ENCODE measurements around the gene ZSCAN23. TPM values are rescaled to one million over a fixed set of nuclear protein-coding genes. Genes with fewer than 3 reads are reported as not detected.

The ZSCAN23 gene
- total and polyA plus RNA-seq, 9 of the 15 experiments (the other 6 are each of a cell fraction or from before 2014, with no cell fraction given), result 0.05 to 0.29 (median 0.21) TPM; not detected in 1

DNA sequence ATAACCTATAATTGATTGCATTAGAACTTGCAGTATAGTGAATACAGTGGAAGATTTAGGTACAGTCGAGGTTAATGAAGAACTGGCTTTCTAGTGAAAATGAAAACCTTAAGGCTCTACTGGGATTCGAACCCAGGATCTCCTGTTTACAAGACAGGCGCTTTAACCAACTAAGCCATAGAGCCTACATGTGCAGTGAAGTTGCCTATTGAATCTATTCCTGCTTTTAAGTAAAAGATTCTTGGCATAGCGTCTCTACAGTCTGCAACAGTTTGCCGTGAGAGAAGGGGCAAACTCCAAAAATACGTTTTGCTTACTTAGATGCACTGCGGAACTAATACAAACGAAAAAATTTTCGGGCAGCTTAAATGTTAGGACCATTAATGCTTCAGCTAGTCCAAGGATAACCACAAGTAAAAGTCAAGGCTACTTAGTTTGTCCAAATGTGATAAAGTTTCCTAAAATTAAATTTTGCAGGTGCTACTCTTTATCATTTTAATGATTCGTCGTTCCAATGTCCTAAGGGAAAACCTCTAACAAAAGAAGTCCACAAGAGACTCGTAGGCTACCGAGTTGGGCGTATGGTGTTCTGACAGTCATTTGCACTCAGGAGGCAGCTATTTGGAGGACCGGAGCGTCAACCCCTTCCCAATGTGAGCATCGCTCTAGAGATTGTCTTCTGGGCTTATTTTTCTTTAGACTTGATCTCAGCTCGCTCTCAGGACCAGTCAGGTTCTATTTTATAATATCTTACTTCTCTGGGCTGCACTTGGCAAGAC lies 31.3 kb upstream of the ZSCAN23 start:
- TSS peak; percentile 98 for BruUV-seq (replicated peaks)
- WGBS (ENCODE audit: insufficient coverage, low coverage, missing lambda C conversion rate), result under 1% methylated on average over 18 of the region's 18 CpGs
- Histone ChIP-seq H3K9me1 (ENCODE audit: control insufficient read depth, insufficient read depth, low read length) (no peaks in the 10 kb centered on the region), H3K79me2 (ENCODE audit: control insufficient read depth, insufficient read depth, low read length) (no peaks in the 10 kb centered on the region), H3K27ac (ENCODE audit: extremely low read depth, low read depth, low read length) (peak overlapping the region; percentile 2; the same call in 1 of the 3 replicates), H2AFZ (ENCODE audit: low read depth, low read length) (peak overlapping the region; percentile 86), H4K20me1 (replicated peaks; ENCODE audit: control insufficient read depth, insufficient read depth, low read length) (no peaks in the 10 kb centered on the region), H3K4me3 (peak overlapping the region; percentile 55), H3K27me3 (ENCODE audit: control insufficient read depth in 2 of 2, insufficient read depth in 2 of 2, low read length in 2 of 2) (no peaks in the 10 kb centered on the region), H3K4me2 (ENCODE audit: insufficient read depth, low read length) (peak overlapping the region; percentile 85), H3K4me1 (replicated peaks in 1 of 2; ENCODE audit: control insufficient read depth in 2 of 2, insufficient read depth in 2 of 2, low read length in 2 of 2) (no peaks in the 10 kb centered on the region; a peak in 2 of 5 replicates), H3K9ac (ENCODE audit: insufficient read depth in 1 of 2, low read depth in 2 of 2, low read length in 2 of 2) (peak overlapping the region; percentile 58 to 80; a peak in 3 of 4 replicates), H3K36me3 (ENCODE audit: control insufficient read depth, insufficient read depth, low read length) (no peaks in the 10 kb centered on the region), H3K9me3 (replicated peaks; ENCODE audit: control insufficient read depth, insufficient read depth, low read depth, low read length) (no peaks in the 10 kb centered on the region)
- DNase-seq (ENCODE audit: extremely low read depth in 1 of 4, low spot score in 3 of 4) (peak; percentile 64 to 93 (median 76)), FAIRE-seq (peak; percentile 79), ATAC-seq (peak; percentile 96)
- CTCF ChIA-PET (ENCODE audit: low intra/inter-chr PET ratio), result no interaction called here
- intact Hi-C loops (cut with micrococcal nuclease) (loop anchor here (2.0 kb wide), 2 partner anchors 68 to 76 kb away; partner anchors contain the start of gene ZSCAN12), in situ Hi-C loops (cut with MboI) (no loop called here)
- POLR2A ChIA-PET, result interaction anchor here (0.5 to 4.9 kb wide), 7 partner anchors 14 to 582 kb away, joined by 3 to 36 read pairs (median 3); a partner anchor contains a TSS
- TF ChIP-seq HNRNPLL (IDR thresholded peaks at IDR 0.05; ENCODE audit: low read depth, low read length, poor library complexity, severe bottlenecking) (no peak), U2AF1 (optimal IDR thresholded peaks at IDR 0.05; ENCODE audit: low read depth, low read length) (no peak), STAT5A (IDR thresholded peaks at IDR 0.05; ENCODE audit: borderline replicate concordance, low read length) (no peak), PCBP1 (IDR thresholded peaks at IDR 0.05; ENCODE audit: low read depth, low read length, poor library complexity, severe bottlenecking) (no peak), ETV1 (tag; conservative IDR thresholded peaks at IDR 0.05; ENCODE audit: low read depth) (no peak), PCBP2 (IDR thresholded peaks at IDR 0.05; ENCODE audit: low read depth, low read length, poor library complexity, severe bottlenecking) (no peak), RBBP5 (IDR thresholded peaks at IDR 0.05; ENCODE audit: borderline replicate concordance, insufficient read depth, low read length, poor library complexity, severe bottlenecking) (peak; percentile 78), RAD51 (IDR thresholded peaks at IDR 0.05; ENCODE audit: borderline replicate concordance, low read depth) (peak; percentile 7), MECOM (CRISPR knock-in tag; IDR thresholded peaks at IDR 0.05) (no peak), ZNF146 (CRISPR knock-in tag; IDR thresholded peaks at IDR 0.05; ENCODE audit: unreplicated experiment) (no peak), CBFA2T3 (IDR thresholded peaks at IDR 0.05) (no peak)
- TF ChIP-seq, protein P1, sequence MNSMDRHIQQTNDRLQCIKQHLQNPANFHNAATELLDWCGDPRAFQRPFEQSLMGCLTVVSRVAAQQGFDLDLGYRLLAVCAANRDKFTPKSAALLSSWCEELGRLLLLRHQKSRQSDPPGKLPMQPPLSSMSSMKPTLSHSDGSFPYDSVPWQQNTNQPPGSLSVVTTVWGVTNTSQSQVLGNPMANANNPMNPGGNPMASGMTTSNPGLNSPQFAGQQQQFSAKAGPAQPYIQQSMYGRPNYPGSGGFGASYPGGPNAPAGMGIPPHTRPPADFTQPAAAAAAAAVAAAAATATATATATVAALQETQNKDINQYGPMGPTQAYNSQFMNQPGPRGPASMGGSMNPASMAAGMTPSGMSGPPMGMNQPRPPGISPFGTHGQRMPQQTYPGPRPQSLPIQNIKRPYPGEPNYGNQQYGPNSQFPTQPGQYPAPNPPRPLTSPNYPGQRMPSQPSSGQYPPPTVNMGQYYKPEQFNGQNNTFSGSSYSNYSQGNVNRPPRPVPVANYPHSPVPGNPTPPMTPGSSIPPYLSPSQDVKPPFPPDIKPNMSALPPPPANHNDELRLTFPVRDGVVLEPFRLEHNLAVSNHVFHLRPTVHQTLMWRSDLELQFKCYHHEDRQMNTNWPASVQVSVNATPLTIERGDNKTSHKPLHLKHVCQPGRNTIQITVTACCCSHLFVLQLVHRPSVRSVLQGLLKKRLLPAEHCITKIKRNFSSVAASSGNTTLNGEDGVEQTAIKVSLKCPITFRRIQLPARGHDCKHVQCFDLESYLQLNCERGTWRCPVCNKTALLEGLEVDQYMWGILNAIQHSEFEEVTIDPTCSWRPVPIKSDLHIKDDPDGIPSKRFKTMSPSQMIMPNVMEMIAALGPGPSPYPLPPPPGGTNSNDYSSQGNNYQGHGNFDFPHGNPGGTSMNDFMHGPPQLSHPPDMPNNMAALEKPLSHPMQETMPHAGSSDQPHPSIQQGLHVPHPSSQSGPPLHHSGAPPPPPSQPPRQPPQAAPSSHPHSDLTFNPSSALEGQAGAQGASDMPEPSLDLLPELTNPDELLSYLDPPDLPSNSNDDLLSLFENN (IDR thresholded peaks at IDR 0.05; ENCODE audit: low read depth in 2 of 2, low read length in 2 of 2), result peak; percentile 8 to 55; a peak in 1 of 4 replicates
- TF ChIP-seq, protein P2, sequence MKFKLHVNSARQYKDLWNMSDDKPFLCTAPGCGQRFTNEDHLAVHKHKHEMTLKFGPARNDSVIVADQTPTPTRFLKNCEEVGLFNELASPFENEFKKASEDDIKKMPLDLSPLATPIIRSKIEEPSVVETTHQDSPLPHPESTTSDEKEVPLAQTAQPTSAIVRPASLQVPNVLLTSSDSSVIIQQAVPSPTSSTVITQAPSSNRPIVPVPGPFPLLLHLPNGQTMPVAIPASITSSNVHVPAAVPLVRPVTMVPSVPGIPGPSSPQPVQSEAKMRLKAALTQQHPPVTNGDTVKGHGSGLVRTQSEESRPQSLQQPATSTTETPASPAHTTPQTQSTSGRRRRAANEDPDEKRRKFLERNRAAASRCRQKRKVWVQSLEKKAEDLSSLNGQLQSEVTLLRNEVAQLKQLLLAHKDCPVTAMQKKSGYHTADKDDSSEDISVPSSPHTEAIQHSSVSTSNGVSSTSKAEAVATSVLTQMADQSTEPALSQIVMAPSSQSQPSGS (CRISPR knock-in tag; IDR thresholded peaks at IDR 0.05), result no peak
- TF ChIP-seq, protein P3, sequence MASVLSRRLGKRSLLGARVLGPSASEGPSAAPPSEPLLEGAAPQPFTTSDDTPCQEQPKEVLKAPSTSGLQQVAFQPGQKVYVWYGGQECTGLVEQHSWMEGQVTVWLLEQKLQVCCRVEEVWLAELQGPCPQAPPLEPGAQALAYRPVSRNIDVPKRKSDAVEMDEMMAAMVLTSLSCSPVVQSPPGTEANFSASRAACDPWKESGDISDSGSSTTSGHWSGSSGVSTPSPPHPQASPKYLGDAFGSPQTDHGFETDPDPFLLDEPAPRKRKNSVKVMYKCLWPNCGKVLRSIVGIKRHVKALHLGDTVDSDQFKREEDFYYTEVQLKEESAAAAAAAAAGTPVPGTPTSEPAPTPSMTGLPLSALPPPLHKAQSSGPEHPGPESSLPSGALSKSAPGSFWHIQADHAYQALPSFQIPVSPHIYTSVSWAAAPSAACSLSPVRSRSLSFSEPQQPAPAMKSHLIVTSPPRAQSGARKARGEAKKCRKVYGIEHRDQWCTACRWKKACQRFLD (CRISPR knock-in tag; IDR thresholded peaks at IDR 0.05), result no peak
